Liver (tissue), 9 donors: ENCODE measurements around the gene CTPS1. TPM values are rescaled to one million over a fixed set of nuclear protein-coding genes. Genes with fewer than 3 reads are reported as not detected.

Experiments used
- DNase-seq: peaks from one replicate; pipeline ENCODE4 v3.0.0-alpha.2; 2017; ENCODE audit warnings: low spot score
- H3K27ac ChIP-seq, 2 donors: one replicate each; pipeline ENCODE4 v1.7.0; 2013; ENCODE audit warnings: inconsistent platforms in 2 of 2, low read length in 2 of 2, control low read depth in 1 of 2, low read depth in 1 of 2, mild to moderate bottlenecking in 1 of 2
- H3K27me3 ChIP-seq, 4 donors: one replicate each; pipeline versions ENCODE4 v1.6.1 to v1.7.0; 2013; ENCODE audit warnings: low read length in 3 of 4, inconsistent platforms in 1 of 4, mild to moderate bottlenecking in 1 of 4, moderate library complexity in 1 of 4; ENCODE audit not compliant: control insufficient read depth in 4 of 4, insufficient read depth in 4 of 4
- H3K36me3 ChIP-seq, 4 donors: one replicate each; pipeline versions ENCODE4 v1.6.1 to v1.7.0; 2013; ENCODE audit warnings: low read length in 3 of 4, mild to moderate bottlenecking in 3 of 4, low read depth in 1 of 4, moderate library complexity in 1 of 4; ENCODE audit not compliant: control insufficient read depth in 4 of 4, insufficient read depth in 3 of 4
- H3K4me1 ChIP-seq, 4 donors: one replicate each; pipeline versions ENCODE4 v1.6.1 to v1.7.0; 2013; ENCODE audit warnings: low read length in 3 of 4, mild to moderate bottlenecking in 3 of 4, moderate library complexity in 1 of 4; ENCODE audit not compliant: control insufficient read depth in 4 of 4, insufficient read depth in 4 of 4
- H3K4me3 ChIP-seq, 3 donors: one replicate each; pipeline versions ENCODE4 v1.6.1 to v1.7.0; 2013; ENCODE audit warnings: low read length in 3 of 3, control low read depth in 1 of 3, low read depth in 1 of 3, mild to moderate bottlenecking in 1 of 3
- H3K9ac ChIP-seq, 2 donors: one replicate each; pipeline ENCODE4 v1.7.0; 2013; ENCODE audit warnings: low read length in 2 of 2, mild to moderate bottlenecking in 2 of 2, moderate library complexity in 2 of 2, control low read depth in 1 of 2, low read depth in 1 of 2
- H3K9me3 ChIP-seq, 4 donors: one replicate each; pipeline versions ENCODE4 v1.6.1 to v1.7.0; 2013; ENCODE audit warnings: low read length in 3 of 4; ENCODE audit not compliant: control insufficient read depth in 4 of 4
- FOXA1 ChIP-seq: IDR thresholded peaks from 2 replicates; pipeline ENCODE4 v1.6.1; 2016; ENCODE audit warnings: antibody characterized with exemption
- FOXA2 ChIP-seq: IDR thresholded peaks from 2 replicates; pipeline ENCODE4 v1.6.1; 2016; ENCODE audit warnings: antibody characterized with exemption
- HNF4G ChIP-seq: IDR thresholded peaks from 2 replicates; pipeline ENCODE4 v1.6.1; 2016; ENCODE audit warnings: antibody characterized with exemption
- JUND ChIP-seq, 2 donors: IDR thresholded peaks; 2 replicates each; pipeline ENCODE4 v1.6.1; 2016; ENCODE audit warnings: antibody characterized with exemption in 2 of 2
- NR2F2 ChIP-seq: IDR thresholded peaks from 2 replicates; pipeline ENCODE4 v1.6.1; 2016; ENCODE audit warnings: antibody characterized with exemption
- RXRA ChIP-seq, 2 donors: IDR thresholded peaks; 2 replicates each; pipeline ENCODE4 v1.6.1; 2017 to 2018; ENCODE audit warnings: antibody characterized with exemption in 2 of 2, mild to moderate bottlenecking in 1 of 2
- SP1 ChIP-seq: IDR thresholded peaks from 2 replicates; pipeline ENCODE4 v1.6.1; 2018; ENCODE audit warnings: antibody characterized with exemption, mild to moderate bottlenecking
- TAF1 ChIP-seq: conservative IDR thresholded peaks from 2 replicates; pipeline ENCODE4 v1.6.1; 2016; ENCODE audit warnings: antibody characterized with exemption, mild to moderate bottlenecking
- YY1 ChIP-seq: IDR thresholded peaks from 2 replicates; pipeline ENCODE4 v1.6.1; 2016; ENCODE audit warnings: antibody characterized with exemption, mild to moderate bottlenecking
- WGBS: extraction: QIAGEN DNeasy Blood & Tissue Kit; methylation state at CpG from one replicate; pipeline ENCODE4 v1.1.7; 2013; 5-methylcytosine and 5-hydroxymethylcytosine counted together
- polyA plus RNA-seq, 2 donors: library from polyadenylated mRNA; stranded (reverse) in 1 of 2; unstranded in 1 of 2; fragments of 200-250 nt in 1 of 2; fragments of >200 nt in 1 of 2; fragmentation: Nextera tagmentation in 1 of 2; extraction: Ambion mirVana in 1 of 2; gene quantifications; one replicate each; pipeline versions ENCODE4 v1.2.1 to v1.2.3, GENCODE V29; 2013 to 2015
- total RNA-seq, 2 donors: library from RNA; depleted of rRNA; stranded (reverse); fragments of >200 nt; gene quantifications; one replicate each; pipeline ENCODE4 v1.2.3, GENCODE V29; 2014
- TF ChIP-seq, protein P1 (sequence below): IDR thresholded peaks from 2 replicates; pipeline ENCODE4 v1.6.1; 2016; ENCODE audit warnings: antibody characterized with exemption, mild to moderate bottlenecking
- TF ChIP-seq, protein P2 (sequence below): fragments of 150-350 bp; IDR thresholded peaks from 2 replicates; pipeline ENCODE4 v1.5.1; 2017; ENCODE audit warnings: improper control_type of control experiment, low read depth, low read length; ENCODE audit not compliant: missing input control
- TF ChIP-seq, protein P3 (sequence below): IDR thresholded peaks from 2 replicates; pipeline ENCODE4 v1.6.1; 2016; ENCODE audit warnings: antibody characterized with exemption
- TF ChIP-seq, protein P4 (sequence below): IDR thresholded peaks from 2 replicates; pipeline ENCODE4 v1.6.1; 2016; ENCODE audit warnings: antibody characterized with exemption
- donor health status: healthy.
- donor health status: healthy.
- donor health status: healthy.
- donor health status: healthy.
- donor health status: healthy.

The CTPS1 gene
- total and polyA plus RNA-seq, 4 donors: 13.6 to 46.9 (median 19.8) TPM

DNA sequence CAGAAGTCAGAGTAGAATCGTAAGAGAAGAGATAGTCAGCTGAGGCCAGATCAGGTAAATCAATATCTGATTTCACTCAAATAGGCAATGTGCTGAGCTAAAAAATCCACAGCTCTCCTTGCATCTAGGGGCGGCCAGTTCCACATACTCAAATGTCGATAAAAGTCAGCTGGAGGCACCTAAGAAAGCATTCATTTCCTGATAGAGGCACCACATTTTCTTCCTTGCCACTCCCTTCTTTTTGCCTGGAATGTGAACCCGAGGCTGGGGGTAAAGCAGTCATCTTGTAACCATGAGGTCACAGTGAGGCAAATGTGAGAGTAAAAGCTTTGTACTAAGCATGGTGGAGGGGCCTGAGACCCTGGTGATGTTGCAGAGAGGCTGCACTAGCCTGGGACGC, 24.2 kb upstream of the CTPS1 start:
- Histone ChIP-seq H3K36me3 (no peaks in the 10 kb centered on the region), H3K27me3 (no peaks in the 10 kb centered on the region), H3K4me1 (peaks cover 0 to 9% (median 3%) of the 10 kb centered on the region in 4 donors), H3K27ac (no peak overlapping the region), H3K9me3 (no peaks in the 10 kb centered on the region), H3K4me3 (no peak overlapping the region), H3K9ac (no peak overlapping the region)
- 65% methylated on average over 5 of the region's 5 CpGs for WGBS
- TF ChIP-seq, protein P1, sequence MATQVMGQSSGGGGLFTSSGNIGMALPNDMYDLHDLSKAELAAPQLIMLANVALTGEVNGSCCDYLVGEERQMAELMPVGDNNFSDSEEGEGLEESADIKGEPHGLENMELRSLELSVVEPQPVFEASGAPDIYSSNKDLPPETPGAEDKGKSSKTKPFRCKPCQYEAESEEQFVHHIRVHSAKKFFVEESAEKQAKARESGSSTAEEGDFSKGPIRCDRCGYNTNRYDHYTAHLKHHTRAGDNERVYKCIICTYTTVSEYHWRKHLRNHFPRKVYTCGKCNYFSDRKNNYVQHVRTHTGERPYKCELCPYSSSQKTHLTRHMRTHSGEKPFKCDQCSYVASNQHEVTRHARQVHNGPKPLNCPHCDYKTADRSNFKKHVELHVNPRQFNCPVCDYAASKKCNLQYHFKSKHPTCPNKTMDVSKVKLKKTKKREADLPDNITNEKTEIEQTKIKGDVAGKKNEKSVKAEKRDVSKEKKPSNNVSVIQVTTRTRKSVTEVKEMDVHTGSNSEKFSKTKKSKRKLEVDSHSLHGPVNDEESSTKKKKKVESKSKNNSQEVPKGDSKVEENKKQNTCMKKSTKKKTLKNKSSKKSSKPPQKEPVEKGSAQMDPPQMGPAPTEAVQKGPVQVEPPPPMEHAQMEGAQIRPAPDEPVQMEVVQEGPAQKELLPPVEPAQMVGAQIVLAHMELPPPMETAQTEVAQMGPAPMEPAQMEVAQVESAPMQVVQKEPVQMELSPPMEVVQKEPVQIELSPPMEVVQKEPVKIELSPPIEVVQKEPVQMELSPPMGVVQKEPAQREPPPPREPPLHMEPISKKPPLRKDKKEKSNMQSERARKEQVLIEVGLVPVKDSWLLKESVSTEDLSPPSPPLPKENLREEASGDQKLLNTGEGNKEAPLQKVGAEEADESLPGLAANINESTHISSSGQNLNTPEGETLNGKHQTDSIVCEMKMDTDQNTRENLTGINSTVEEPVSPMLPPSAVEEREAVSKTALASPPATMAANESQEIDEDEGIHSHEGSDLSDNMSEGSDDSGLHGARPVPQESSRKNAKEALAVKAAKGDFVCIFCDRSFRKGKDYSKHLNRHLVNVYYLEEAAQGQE: no peak
- TF ChIP-seq HNF4G: no peak
- no peak for TF ChIP-seq SP1
- TF ChIP-seq, protein P2, sequence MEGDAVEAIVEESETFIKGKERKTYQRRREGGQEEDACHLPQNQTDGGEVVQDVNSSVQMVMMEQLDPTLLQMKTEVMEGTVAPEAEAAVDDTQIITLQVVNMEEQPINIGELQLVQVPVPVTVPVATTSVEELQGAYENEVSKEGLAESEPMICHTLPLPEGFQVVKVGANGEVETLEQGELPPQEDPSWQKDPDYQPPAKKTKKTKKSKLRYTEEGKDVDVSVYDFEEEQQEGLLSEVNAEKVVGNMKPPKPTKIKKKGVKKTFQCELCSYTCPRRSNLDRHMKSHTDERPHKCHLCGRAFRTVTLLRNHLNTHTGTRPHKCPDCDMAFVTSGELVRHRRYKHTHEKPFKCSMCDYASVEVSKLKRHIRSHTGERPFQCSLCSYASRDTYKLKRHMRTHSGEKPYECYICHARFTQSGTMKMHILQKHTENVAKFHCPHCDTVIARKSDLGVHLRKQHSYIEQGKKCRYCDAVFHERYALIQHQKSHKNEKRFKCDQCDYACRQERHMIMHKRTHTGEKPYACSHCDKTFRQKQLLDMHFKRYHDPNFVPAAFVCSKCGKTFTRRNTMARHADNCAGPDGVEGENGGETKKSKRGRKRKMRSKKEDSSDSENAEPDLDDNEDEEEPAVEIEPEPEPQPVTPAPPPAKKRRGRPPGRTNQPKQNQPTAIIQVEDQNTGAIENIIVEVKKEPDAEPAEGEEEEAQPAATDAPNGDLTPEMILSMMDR: no peak
- TF ChIP-seq, protein P3, sequence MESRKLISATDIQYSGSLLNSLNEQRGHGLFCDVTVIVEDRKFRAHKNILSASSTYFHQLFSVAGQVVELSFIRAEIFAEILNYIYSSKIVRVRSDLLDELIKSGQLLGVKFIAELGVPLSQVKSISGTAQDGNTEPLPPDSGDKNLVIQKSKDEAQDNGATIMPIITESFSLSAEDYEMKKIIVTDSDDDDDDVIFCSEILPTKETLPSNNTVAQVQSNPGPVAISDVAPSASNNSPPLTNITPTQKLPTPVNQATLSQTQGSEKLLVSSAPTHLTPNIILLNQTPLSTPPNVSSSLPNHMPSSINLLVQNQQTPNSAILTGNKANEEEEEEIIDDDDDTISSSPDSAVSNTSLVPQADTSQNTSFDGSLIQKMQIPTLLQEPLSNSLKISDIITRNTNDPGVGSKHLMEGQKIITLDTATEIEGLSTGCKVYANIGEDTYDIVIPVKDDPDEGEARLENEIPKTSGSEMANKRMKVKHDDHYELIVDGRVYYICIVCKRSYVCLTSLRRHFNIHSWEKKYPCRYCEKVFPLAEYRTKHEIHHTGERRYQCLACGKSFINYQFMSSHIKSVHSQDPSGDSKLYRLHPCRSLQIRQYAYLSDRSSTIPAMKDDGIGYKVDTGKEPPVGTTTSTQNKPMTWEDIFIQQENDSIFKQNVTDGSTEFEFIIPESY: no peak
- no peak for TF ChIP-seq RXRA (IDR thresholded peaks at IDR 0.05)
- TF ChIP-seq JUND (IDR thresholded peaks at IDR 0.05): no peak
- TF ChIP-seq, protein P4, sequence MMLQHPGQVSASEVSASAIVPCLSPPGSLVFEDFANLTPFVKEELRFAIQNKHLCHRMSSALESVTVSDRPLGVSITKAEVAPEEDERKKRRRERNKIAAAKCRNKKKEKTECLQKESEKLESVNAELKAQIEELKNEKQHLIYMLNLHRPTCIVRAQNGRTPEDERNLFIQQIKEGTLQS: no peak
- TF ChIP-seq YY1: no peak
- no peak for TF ChIP-seq FOXA1
- TF ChIP-seq FOXA2: no peak
- TF ChIP-seq TAF1: no peak
- no peak for DNase-seq

DNA sequence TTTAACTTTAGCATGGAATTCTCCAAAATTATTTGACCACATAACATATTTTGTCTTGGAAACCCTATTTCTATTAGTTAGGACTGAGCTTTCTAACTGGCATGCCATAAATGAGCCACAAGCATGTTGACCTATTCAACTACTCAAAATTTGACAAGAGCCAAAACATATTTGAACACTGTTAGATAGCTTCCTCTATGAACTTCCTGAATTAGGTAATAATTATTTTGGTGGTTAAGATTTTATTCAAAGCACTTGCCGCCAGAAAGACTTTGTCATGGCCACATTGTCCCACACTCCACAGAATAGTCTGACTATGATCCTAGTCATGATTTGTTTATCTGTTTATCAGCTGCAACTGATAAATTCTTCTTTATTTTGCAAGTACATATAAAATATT, 23.1 kb upstream of the CTPS1 start:
- WGBS: 69% methylated on average over 1 of the region's 1 CpG
- H3K36me3 ChIP-seq: no peaks in the 10 kb centered on the region
- no peaks in the 10 kb centered on the region for H3K9me3 ChIP-seq
- no peak for DNase-seq
- TF ChIP-seq, protein P1: no peak
- no peak for TF ChIP-seq NR2F2
- TF ChIP-seq, protein P3: no peak
- no peak for TF ChIP-seq JUND (IDR thresholded peaks at IDR 0.05)
- no peaks in the 10 kb centered on the region for H3K27me3 ChIP-seq
- no peak overlapping the region for H3K4me3 ChIP-seq
- H3K27ac ChIP-seq: no peak overlapping the region
- no peak overlapping the region for H3K9ac ChIP-seq
- peaks cover 0 to 9% (median 3%) of the 10 kb centered on the region in 4 donors for H3K4me1 ChIP-seq
